HG03045 (cell line): Measurements from ENCODE around the gene RPS17.

ENCODE experiments used
- ATAC-seq: cut with Tn5 transposase; IDR thresholded peaks from one replicate; pipeline ENCODE4 v1.9.1; 2021; ENCODE audit warnings: mild to moderate bottlenecking, moderate library complexity; ENCODE audit not compliant: unreplicated experiment

RPS17 gene

DNA sequence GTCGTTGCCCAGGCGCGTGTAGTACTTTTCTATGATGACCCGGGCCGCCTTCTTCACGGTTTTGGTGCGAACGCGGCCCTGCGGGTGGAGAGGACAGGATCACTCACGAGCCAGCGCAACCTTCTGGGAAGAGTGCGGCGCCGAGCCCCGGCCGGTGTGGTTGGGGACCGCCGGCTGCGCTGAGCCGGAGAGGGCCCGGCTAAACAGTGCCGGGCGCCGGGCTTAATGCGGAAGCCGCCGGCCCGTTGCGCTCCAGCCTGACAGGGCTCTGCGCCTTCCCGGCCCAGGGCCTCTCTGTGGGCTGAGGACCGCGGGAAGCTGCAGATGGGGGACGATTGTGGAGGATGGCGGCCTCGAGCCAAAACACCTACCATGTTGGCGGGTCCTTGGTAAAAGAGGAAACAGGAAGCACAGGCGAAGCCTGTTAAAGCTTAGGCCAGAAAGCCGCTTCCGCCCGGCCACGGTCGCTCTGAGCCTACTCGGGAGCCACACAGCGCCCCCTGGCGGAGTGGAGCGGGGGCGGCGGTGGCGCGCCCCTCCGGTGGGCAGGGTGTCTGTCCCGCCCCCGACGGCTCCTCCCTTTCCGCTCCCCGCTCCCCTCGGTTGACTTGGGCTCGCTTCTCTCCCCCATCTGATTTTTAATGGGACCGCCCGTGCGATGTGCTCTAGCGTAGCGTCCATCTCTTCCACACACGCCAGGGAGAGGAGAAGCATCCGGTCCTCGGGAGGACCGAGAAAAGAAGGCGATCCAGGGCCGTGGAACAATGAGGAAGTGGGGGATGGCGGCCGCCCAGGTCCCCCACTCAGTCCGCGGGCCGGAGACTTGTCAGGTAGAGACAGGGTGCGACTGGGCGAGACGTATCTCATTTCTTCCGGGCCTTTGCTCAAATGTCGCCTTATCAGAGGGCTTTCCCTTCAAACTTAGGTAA lies at the start of gene RPS17:
RPS17 (minus strand) TSS at position 403 of the 929 bp plus-strand sequence; CDS start at position 374, 29 bp downstream.
- peak; percentile 97 for ATAC-seq

DNA sequence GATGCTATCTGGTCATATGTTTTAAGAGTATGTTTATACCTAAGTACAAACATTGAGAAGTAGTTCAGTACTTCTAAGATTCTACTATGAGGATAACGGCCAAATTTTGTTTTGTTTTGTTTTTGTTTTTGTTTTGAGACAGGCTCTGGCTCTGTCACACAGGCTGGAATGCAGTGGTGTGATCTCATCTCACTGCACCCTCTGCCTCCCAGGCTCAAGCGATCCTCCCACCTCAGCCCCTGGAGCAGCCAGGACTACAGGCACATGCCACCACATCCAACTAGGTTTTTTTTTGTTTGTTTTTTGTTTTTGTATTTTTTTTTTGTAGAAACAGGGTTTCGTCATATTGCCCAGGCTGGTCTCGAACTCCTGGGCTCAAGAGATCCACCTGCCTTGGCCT lies 47.5 kb upstream of the RPS17 start:
- no peak for ATAC-seq

DNA sequence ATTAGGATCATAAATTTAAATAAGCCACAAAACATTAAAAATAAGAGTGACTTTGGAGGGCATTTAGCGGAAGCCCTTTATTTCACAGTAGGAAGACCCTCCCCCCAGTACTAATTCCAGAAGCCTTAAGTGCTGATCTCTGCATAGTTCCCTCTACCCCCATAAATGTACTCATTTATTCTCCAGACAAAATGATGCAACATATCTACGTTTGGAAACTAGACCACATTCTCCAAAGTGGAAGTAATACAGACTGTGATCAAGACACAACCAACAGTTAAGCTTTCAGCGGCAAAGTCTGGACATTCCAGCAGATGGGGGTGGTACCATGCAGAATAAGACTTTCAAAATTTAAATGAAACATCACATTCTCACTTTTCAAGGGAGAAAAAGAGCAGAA lies 44.8 kb upstream of the RPS17 start:
- no peak for ATAC-seq

DNA sequence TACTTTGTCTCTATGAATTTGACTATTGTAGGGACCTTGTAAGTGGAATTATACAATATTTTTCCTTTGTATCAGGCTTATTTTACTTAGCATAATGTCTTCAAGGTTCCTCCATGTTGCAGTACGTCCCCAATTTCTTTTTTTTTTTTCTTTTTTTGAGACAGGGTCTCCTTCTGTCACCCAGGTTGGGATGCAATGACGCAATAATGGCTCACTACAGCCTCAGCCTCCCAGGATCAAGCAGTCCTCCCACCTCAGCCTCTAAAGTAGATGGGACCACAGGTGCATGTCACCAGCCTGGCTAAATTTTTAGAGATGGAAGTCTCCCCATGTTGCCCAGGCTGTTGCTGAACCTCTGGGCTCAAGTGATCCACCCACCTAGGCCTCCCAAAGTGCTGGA lies 40.5 kb upstream of the RPS17 start:
- no peak for ATAC-seq

DNA sequence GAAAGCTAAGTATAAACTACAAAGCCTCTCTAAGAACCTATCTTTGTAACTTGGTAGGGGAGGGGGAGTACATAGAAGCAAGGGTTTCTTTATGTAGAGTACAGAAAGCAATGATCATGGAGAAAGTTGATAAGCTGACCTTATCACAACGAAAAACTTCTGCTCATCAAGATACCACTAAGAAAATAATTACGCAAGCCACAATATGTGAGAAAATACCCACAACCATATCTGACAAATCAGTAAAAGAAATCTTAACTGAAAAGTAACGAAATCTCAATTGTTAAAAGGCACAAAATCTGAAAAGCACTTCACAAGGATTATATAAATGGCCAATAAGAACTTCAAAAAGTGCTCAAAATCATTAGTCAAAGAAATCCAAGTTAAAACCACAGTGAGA lies 35.1 kb upstream of the RPS17 start:
- no peak for ATAC-seq

DNA sequence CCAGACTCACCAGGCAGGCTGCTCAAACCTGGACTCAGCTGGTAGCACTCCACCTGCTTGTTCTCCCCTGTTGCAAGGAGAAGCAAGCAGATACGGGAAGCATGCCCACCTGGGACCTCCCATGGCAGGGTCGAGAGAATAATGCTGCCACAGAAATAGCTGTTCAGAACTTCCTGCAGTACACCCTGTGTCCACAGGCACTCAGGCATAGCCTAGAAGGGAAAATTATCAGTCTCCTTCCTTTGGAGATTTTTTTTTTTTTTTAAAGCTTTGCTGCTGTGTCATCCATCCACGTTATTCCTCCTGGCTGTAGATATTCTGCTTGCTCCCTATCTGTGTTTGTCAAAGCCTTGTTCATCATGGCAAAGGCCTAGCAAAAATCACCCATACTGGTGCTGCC lies 32.7 kb upstream of the RPS17 start:
- ATAC-seq = no peak

DNA sequence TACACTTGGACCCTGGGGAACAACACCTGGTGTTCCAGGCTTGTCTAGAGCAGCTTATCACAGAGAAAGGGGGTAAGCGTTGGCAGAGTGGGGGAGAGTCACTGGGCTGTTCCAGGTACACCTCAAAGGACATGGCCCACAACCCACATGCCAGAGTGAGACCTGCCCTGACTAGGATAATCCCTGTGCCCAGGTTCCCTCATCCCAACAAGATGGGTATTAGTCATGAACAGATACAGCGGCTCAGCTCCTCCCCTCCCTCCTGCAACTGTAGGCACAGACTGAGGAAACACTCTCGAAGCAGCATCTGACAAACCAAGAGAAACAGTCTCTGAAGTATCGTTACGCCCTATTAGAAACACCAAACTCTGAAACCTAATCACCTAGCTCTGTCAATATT lies 32.1 kb upstream of the RPS17 start:
- no peak for ATAC-seq

DNA sequence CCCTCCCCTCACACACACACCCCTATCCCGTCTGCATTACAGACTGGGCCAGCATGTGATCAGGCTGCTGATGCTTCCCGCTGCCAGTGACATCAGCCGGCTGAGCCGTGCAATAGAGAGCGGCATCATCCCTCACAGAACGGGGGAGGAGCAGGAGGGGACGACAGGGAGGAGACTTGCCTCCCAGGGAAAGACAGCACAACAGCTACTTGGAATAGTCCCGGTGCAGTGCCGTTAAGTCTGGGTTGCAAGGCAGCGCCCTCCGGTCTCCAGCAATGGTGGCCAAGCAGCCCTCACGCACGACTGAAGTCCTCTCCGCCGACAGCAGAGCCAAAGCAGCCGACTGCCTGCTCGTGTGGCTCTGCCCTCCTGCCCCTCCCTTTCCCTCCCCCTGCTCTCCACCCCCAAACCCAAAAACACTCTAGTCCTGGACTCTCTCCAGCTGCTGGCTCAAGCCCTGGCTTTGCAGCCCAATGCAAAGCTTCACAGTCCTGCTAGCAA lies 31.5 kb upstream of the RPS17 start:
- ATAC-seq = no peak

DNA sequence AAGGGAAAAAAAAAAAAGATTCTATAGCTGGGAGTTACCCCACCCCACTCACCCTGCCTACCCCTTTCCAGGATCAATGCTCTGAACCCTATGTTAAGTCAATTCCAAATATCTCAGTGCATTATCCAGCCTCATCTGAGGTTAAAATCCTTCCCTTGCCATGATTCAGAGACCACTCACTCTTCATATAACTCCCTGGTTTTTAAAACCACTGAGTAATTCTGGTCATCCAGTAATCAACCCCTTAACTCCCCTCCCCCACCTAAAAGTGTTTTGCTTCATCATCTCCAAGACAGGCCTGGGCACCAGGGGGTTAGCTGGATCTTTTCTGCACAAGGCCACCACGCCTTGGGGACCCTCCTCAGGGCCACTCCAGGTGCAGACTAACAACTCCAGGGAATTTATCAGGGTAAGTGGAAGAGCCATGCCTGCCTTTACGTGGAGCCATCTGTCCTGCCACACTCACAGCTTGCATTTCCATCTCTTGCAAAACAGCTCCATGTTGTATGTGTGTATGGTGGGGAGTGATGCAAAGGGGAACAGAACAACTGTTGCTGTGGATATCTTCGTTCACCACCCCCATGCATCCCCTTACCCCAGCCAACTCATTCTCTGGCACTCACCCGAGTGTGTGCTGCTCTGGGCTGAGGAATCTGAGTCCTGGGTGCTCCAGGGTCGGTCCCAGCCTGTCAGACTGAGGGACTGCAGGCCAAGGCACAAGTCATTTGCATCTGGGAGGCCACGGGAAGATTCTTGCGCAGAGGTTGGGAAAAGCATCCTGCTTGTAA lies 30.7 kb upstream of the RPS17 start:
- ATAC-seq = no peak

DNA sequence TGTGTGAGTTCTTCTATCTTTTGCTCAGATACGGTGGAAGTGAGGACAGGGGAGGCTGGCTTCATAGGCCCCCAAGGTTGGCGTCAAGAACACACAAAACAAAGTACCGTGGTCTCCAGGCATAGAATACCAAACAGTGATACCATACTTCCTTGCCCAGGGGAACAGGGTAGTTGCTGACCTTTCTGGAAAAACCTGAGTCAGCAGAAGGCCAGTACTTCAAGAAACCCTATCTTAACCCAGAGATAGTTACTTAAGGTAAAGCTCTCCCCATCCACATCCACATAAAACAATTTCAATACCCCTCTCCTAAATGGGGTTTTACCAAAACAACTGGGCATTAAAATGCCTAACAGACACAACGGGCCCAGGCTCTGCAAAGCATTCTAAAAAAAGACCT lies 29.6 kb upstream of the RPS17 start:
- no peak for ATAC-seq

DNA sequence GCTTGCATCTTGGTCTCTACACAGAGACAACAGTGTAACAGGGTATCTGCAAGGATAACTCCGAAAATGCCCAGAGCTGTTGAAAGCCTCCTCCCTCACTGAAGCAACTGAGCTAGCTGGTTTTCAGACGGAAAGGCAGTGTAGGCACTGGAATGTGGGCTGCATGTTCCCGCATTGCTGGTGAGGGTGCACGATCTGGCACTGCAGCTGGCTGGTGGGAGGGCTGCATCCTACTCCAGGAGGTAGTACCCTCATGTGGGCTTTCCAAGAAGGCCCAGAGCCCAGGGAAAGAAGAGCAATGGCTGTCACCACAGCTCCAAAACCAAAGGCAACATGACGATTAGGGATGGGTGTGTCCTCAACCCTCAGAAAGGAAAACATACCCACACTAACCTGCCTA lies 28.7 kb upstream of the RPS17 start:
- ATAC-seq = no peak

DNA sequence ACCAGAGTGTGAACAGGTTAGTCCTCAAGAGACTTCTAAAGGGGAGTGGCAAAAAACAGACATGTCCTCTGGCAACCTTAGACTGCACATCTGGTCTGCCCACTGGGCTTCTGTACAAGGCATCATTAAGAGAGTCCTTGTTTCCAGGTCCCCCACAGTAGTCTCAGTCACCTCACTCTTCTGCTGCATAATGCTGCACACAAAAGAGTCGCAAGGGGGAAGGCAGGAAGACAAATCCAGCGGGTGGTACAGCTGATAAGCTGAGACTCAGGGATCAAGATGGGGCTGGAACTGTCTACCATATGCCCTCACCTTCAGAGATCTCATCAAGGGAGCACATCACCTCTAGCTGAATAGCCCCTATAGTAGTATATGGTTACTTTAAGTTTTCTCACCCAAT lies 27.4 kb upstream of the RPS17 start:
- no peak for ATAC-seq

DNA sequence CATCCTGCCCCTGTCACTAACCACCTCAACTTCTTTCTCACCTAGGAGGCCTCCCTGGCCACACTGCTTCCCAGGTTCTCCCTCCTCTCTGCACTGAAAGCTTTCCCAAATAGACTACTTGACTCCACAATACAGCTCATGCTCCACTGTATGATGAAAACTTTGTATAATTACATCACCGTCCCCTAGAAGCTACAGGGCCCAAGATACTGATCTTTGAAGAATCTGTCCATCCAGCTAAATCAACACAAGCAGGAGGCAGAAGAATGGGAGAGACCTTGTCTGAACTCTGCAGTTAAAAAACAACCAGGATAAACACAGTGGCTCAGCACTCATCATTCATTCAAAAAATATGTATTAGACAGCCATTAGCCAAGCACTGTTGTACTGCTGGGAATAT lies 26.4 kb upstream of the RPS17 start:
- ATAC-seq = no peak

DNA sequence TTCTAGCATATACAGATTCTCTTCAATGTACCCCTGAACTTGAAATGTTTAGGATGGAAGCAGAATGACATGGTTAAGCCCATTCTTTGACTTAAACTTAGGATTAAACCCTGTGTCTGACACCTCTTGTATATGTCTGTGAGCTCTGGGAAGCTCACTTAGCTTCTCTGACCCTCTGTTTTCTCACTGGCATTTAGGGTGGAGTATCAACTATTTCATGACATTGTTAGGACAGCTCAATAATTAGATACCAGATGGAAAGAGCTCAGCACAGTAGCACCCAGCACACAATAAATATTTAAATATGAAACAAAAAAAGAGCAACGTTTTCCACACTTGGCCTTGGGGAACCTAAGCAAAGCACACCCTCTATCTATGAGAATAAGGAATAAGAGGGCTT lies 18.2 kb upstream of the RPS17 start:
- ATAC-seq = no peak

DNA sequence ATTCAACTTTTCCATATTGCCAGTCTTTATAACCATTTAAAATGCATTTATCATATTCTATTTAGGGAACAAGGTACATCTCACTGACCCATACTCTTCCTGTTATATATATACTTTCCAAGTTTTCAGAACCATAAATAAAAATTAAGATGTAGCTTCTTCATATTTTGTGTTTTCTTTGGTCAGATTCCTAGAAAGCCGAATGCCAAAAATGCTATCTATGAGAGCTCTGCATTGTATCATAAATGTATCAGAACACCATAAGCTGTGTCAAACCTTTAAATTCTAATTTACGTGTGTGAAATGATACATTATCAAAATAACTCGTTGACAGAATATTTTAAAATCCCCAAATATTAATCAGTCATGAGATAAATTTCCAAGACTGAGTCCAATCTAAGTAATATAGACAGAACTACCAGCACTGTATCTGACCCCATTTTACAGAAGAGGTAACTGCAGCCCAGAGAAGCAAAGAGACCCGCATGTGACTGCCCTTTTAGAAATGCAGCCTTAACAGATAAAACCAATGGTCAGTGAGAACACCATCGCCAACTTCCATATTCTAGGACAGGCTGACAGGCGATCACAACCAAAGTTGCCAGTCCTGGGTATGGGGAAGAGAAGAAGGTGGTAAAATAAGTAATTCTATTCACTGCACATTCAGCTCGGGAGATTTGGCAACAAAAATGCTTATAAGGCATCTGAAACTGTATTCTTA lies 16.2 kb upstream of the RPS17 start:
- no peak for ATAC-seq

DNA sequence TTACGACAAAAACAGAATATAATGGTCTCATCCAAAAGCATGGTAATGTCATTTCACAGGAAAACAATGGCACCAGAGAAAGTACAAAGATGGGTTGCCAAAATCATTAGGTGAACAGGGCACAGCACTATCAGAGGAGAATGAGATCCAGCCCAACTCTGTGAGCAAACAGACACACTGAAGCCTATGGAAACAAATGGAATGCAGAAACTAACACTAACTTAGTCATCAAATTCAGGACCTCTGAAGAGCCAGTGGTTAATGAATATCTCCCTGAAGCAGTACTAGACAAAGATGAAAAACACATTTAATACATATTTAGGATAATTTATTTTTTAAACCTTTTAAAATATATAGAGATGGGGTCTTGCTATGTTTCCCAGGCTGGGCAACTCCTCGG lies 14.6 kb upstream of the RPS17 start:
- no peak for ATAC-seq

DNA sequence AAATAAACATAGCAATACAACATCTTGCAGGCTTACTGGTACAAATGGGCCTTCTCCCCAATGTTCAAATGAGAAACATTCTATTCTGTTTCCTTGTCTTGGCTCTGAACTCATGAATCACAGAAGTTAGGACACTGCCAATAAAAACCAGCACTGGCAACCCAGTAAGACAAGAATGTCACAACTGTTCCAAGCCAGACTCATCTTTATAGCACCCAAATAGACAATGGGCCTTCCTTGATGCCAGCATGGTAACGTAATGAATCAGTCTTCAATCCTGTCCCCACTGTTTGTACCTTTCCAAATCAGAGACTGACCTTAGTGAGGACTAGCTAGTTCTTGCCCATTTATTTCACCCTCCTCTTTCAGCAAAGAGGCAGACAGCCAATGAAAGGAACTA lies 14.1 kb upstream of the RPS17 start:
- ATAC-seq = no peak

DNA sequence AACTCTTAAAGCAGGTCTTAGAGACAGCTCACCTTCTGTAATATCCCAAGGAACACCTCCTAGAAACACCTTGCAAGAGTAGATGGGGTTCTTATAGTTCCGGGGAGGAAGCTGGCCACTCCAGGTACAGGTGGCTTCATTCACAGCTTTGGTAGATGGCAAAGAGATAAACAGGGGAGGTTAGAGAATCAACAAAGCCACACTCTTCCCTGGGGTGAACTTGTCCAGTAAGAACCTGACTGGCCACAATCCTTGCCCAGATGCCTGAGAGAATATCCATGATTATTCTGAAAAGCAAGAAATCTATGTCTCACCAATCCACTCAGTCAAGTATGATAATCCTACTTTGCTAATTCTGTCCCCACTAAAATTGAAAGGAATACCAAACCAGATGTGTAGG lies 13.6 kb upstream of the RPS17 start:
- no peak for ATAC-seq

DNA sequence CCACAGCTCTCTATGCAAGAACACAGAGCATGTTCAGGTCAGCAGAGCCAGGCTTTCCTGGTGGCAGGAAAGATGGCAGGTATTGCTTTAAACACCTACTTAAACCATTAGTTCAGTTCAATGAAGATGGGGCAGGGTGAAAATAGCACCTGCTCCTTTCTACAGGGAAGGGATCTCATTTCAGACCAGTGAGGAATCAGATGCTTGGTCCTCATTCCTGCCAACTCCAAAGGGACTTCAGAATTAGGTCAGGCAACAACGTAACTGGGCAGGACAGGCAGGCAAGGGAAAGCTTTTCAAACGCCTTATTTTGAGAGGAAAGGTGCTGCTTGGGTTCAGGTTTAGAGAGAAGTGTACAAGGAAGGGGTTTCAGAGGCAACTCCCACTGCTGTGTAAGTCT lies 12.6 kb upstream of the RPS17 start:
- ATAC-seq = no peak

DNA sequence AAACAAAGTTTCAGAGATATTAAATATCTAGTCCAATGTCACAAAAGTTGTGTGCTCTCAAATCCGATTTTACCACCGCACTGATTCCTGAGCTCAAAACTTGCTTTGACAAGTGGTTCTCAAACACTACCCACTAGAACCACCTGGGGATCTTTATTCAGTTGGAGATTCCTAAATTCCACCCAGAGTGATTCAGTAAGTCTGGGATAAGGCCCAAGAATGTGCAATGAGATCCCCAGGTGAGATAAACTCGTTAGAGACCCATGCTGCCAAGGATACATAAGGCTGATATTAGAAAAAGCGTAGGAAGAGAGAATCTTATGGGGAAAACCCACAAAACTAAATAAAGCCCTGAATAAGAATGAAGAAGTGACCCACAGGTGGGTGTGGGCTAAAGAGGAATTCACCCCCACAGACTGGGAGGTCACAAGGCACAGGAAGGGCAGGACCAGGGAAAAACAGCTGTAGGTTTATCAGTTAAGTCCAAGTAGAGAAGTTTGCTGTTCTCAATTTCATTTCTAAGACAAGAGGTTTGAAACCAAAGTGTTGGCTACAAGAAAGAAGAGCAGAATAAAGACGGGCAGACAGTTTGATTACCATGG lies 11.5 kb upstream of the RPS17 start:
- ATAC-seq = peak; percentile 51

DNA sequence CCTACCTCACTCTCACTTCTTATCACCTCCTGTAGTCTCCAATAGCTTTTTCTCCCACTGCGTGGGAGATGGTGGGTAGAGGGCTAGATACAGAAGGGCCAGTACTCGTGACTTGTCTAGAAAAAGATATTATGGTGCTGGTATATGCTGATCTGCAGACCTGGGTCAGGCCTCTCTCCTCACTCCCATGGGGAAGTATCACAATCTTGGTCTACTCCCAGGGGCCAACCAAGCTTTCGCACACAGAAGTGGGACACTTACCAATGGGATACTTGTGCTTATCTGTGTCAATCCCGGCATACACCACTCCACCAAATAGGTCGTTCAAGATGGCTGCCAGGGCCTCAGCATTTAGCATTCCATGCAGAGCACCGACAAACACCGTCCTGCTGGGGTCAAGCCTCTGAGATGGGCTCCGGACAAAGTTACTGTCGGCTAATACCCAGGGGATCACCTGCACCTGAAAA lies 9.0 kb upstream of the RPS17 start:
- no peak for ATAC-seq
